SK-N-SH treated with all-trans-retinoic acid at 6 μM for 48 hours (cell line): ENCODE measurements around the gene KLHL35.

ENCODE experiments used
- ATAC-seq: fragments of 200-7000 bp; cut with Tn5 transposase; 3 replicates; pipeline ENCODE4 v1.9.1; 2020; ENCODE audit warnings: mild to moderate bottlenecking, moderate library complexity
- ARNTL ChIP-seq: fragments of 450-650 bp; formaldehyde crosslinking; IDR thresholded peaks from 2 replicates; pipeline ENCODE4 v1.5.0; 2020; ENCODE audit warnings: low read depth, mild to moderate bottlenecking, moderate library complexity, borderline replicate concordance
- CSRNP3 ChIP-seq: fragments of 250-450 bp; sonication (Bioruptor Pico); IDR thresholded peaks from 2 replicates; pipeline ENCODE4 v1.5.1; 2021; ENCODE audit warnings: mild to moderate bottlenecking, moderate library complexity
- ESRRG ChIP-seq: fragments of 250-450 bp; sonication (Bioruptor Pico); IDR thresholded peaks from 2 replicates; pipeline ENCODE4 v1.6.1; 2021; ENCODE audit warnings: mild to moderate bottlenecking
- GLIS3 ChIP-seq: fragments of 250-450 bp; sonication (Bioruptor Pico); IDR thresholded peaks from 2 replicates; pipeline ENCODE4 v1.5.0; 2020; ENCODE audit warnings: mild to moderate bottlenecking, moderate library complexity
- ISL1 ChIP-seq: fragments of 250-450 bp; sonication (Bioruptor Pico); IDR thresholded peaks from 2 replicates; pipeline ENCODE4 v2.1.2; 2022; ENCODE audit warnings: mild to moderate bottlenecking, moderate library complexity
- OSR1 ChIP-seq: fragments of 250-450 bp; sonication (Bioruptor Pico); IDR thresholded peaks from 2 replicates; pipeline ENCODE4 v1.8.0; 2022; ENCODE audit warnings: moderate library complexity, mild to moderate bottlenecking, inconsistent platforms
- PATZ1 ChIP-seq: fragments of 250-450 bp; sonication (Bioruptor Pico); IDR thresholded peaks from 2 replicates; pipeline ENCODE4 v1.8.0; 2020; ENCODE audit warnings: mild to moderate bottlenecking, moderate library complexity, borderline replicate concordance
- PPARA ChIP-seq: fragments of 250-450 bp; sonication (Bioruptor Pico); IDR thresholded peaks from 2 replicates; pipeline ENCODE4 v1.5.0; 2020; ENCODE audit warnings: mild to moderate bottlenecking, borderline replicate concordance
- RARB ChIP-seq: fragments of 250-450 bp; sonication (Bioruptor Pico); IDR thresholded peaks from 2 replicates; pipeline ENCODE4 v1.8.0; 2021; ENCODE audit warnings: mild to moderate bottlenecking, moderate library complexity
- SNAI2 ChIP-seq: fragments of 250-450 bp; sonication (Bioruptor Pico); IDR thresholded peaks from 2 replicates; pipeline ENCODE4 v1.5.0; 2020; ENCODE audit warnings: mild to moderate bottlenecking, moderate library complexity
- TCF4 ChIP-seq: fragments of 250-450 bp; sonication (Bioruptor Pico); IDR thresholded peaks from 2 replicates; pipeline ENCODE4 v1.8.0; 2021; ENCODE audit warnings: mild to moderate bottlenecking, moderate library complexity, borderline replicate concordance
- TSHZ2 ChIP-seq: fragments of 250-450 bp; sonication (Bioruptor Pico); IDR thresholded peaks from 2 replicates; pipeline ENCODE4 v1.5.0; 2020; ENCODE audit warnings: mild to moderate bottlenecking, moderate library complexity
- ZC3H10 ChIP-seq: fragments of 250-450 bp; sonication (Bioruptor Pico); IDR thresholded peaks from 2 replicates; pipeline ENCODE4 v1.5.1; 2021; ENCODE audit warnings: mild to moderate bottlenecking, moderate library complexity
- ZFP3 ChIP-seq: fragments of 250-450 bp; sonication (Bioruptor Pico); IDR thresholded peaks from 2 replicates; pipeline ENCODE4 v1.5.0; 2020; ENCODE audit warnings: mild to moderate bottlenecking, moderate library complexity
- ZFP30 ChIP-seq: fragments of 450-650 bp; formaldehyde crosslinking; IDR thresholded peaks from 2 replicates; pipeline ENCODE4 v1.5.0; 2022; ENCODE audit warnings: mild to moderate bottlenecking, moderate library complexity
- ZNF565 ChIP-seq: fragments of 450-650 bp; formaldehyde crosslinking; conservative IDR thresholded peaks from 2 replicates; pipeline ENCODE4 v1.5.0; 2020; ENCODE audit warnings: low read depth, mild to moderate bottlenecking, moderate library complexity
- TF ChIP-seq, protein P1 (sequence below): fragments of 250-450 bp; sonication (Bioruptor Pico); IDR thresholded peaks from 2 replicates; pipeline ENCODE4 v1.5.1; 2020; ENCODE audit warnings: low read depth, mild to moderate bottlenecking, moderate library complexity
- TF ChIP-seq, protein P2 (sequence below): fragments of 250-450 bp; sonication (Bioruptor Pico); IDR thresholded peaks from 2 replicates; pipeline ENCODE4 v1.8.0; 2021; ENCODE audit warnings: low read depth, mild to moderate bottlenecking, moderate library complexity, borderline replicate concordance

Gene KLHL35

DNA sequence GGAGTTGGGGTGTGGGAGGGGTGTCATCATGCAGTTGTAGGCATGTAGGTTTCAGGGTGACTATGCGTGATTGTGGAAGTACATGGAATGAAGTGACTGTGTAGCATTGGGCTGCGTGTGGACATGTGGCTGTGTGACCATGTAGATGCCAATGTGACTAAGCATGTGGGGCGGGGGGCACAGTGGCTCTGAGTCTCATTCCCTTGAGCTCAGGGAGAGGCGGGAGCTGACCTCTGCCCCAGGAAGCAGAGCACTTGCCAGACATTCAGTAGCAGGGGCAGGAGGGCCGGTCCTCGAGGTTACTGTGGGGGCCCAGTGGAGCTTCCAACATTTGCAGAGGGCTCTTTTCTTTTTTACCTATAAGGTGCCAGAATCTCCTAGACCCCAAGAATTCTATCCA lies 440 bp upstream of the KLHL35 start:
- no peak for ATAC-seq
- no peak for TF ChIP-seq ZFP3
- no peak for TF ChIP-seq ZC3H10 (CRISPR knock-in tag)
- TF ChIP-seq ISL1 (CRISPR knock-in tag), result no peak
- no peak for TF ChIP-seq PATZ1 (CRISPR knock-in tag)
- TF ChIP-seq SNAI2, result no peak
- TF ChIP-seq GLIS3 (CRISPR knock-in tag), result no peak
- no peak for TF ChIP-seq OSR1
- TF ChIP-seq PPARA (CRISPR knock-in tag), result no peak
- TF ChIP-seq ZFP30 (CRISPR knock-in tag), result no peak
- no peak for TF ChIP-seq ARNTL (CRISPR knock-in tag)
- no peak for TF ChIP-seq ESRRG
- TF ChIP-seq, protein P1, sequence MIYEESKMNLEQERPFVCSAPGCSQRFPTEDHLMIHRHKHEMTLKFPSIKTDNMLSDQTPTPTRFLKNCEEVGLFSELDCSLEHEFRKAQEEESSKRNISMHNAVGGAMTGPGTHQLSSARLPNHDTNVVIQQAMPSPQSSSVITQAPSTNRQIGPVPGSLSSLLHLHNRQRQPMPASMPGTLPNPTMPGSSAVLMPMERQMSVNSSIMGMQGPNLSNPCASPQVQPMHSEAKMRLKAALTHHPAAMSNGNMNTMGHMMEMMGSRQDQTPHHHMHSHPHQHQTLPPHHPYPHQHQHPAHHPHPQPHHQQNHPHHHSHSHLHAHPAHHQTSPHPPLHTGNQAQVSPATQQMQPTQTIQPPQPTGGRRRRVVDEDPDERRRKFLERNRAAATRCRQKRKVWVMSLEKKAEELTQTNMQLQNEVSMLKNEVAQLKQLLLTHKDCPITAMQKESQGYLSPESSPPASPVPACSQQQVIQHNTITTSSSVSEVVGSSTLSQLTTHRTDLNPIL, result no peak
- TF ChIP-seq RARB (CRISPR knock-in tag), result no peak
- TF ChIP-seq, protein P2, sequence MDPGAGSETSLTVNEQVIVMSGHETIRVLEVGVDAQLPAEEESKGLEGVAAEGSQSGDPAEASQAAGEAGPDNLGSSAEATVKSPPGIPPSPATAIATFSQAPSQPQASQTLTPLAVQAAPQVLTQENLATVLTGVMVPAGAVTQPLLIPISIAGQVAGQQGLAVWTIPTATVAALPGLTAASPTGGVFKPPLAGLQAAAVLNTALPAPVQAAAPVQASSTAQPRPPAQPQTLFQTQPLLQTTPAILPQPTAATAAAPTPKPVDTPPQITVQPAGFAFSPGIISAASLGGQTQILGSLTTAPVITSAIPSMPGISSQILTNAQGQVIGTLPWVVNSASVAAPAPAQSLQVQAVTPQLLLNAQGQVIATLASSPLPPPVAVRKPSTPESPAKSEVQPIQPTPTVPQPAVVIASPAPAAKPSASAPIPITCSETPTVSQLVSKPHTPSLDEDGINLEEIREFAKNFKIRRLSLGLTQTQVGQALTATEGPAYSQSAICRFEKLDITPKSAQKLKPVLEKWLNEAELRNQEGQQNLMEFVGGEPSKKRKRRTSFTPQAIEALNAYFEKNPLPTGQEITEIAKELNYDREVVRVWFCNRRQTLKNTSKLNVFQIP (CRISPR knock-in tag), result no peak
- TF ChIP-seq TSHZ2 (CRISPR knock-in tag), result no peak

- no peak for ATAC-seq
- TF ChIP-seq, protein P1, result no peak
- TF ChIP-seq TCF4 (CRISPR knock-in tag) (no peak), ZC3H10 (CRISPR knock-in tag) (no peak), PATZ1 (CRISPR knock-in tag) (no peak), GLIS3 (CRISPR knock-in tag) (no peak), PPARA (CRISPR knock-in tag) (no peak), ZFP30 (CRISPR knock-in tag) (no peak), RARB (CRISPR knock-in tag) (no peak), ESRRG (no peak), CSRNP3 (CRISPR knock-in tag) (no peak), ZFP3 (no peak), ZNF565 (CRISPR knock-in tag) (no peak), ARNTL (CRISPR knock-in tag) (no peak)
These were observed 1.2 kb downstream of the KLHL35 start for GRCh38 chr11:75431533-75432525.
